K562 (cell line): ENCODE data around the gene MYH11.

Experiments
- CBX5 ChIP-seq: IDR thresholded peaks from 2 replicates; pipeline ENCODE4 v1.6.1; 2014; ENCODE audit warnings: low read depth, borderline replicate concordance
- CTCF ChIP-seq, 3 experiments: IDR thresholded peaks in 2 of 3; conservative IDR thresholded peaks in 1 of 3; 2 replicates each; pipeline ENCODE4 v1.5.1; 2011 to 2012; ENCODE audit warnings: low read length in 3 of 3, mild to moderate bottlenecking in 3 of 3, control low read depth in 2 of 3, improper control_type of control experiment in 1 of 3, inconsistent platforms in 1 of 3, low read depth in 1 of 3, mixed read lengths in 1 of 3, moderate library complexity in 1 of 3; ENCODE audit not compliant: insufficient read depth in 2 of 3
- HMGN3 ChIP-seq: IDR thresholded peaks from 2 replicates; pipeline ENCODE4 v1.6.1; 2011; ENCODE audit warnings: borderline replicate concordance, low read depth, mild to moderate bottlenecking, mixed read lengths, low read length; ENCODE audit not compliant: insufficient read length; ENCODE audit errors: extremely low read depth
- NFIC ChIP-seq: fragments of 450-650 bp; IDR thresholded peaks from 2 replicates; pipeline ENCODE4 v1.6.1; 2017; ENCODE audit warnings: mild to moderate bottlenecking, inconsistent platforms
- POLR2A ChIP-seq: fragments of 450-650 bp; conservative IDR thresholded peaks from 2 replicates; pipeline ENCODE4 v1.6.1; 2016
- STAT5B ChIP-seq: fragments of 250-450 bp; sonication (Bioruptor Pico); IDR thresholded peaks from 2 replicates; pipeline ENCODE4 v1.8.0; 2021; ENCODE audit warnings: mild to moderate bottlenecking, inconsistent platforms
- TAF1 ChIP-seq: IDR thresholded peaks from 2 replicates; pipeline ENCODE4 v1.6.1; 2011; ENCODE audit warnings: mild to moderate bottlenecking, low read length, moderate library complexity; ENCODE audit not compliant: insufficient read depth, control insufficient read depth, severe bottlenecking; ENCODE audit errors: extremely low read depth
- ZNF274 ChIP-seq: IDR thresholded peaks from 2 replicates; pipeline ENCODE4 v1.6.1; 2011; ENCODE audit warnings: low read depth, mild to moderate bottlenecking, low read length, moderate library complexity, borderline replicate concordance

- TF ChIP-seq CBX5 (no peak), CTCF (IDR thresholded peaks at IDR 0.05 in 2 of 3, conservative IDR thresholded peaks at IDR 0.05 in 1 of 3; ENCODE audit: insufficient read depth in 2 of 3, low read depth in 1 of 3, low read length in 3 of 3) (no peak), TAF1 (no peak), ZNF274 (no peak), HMGN3 (no peak), STAT5B (no peak), NFIC (no peak), POLR2A (no peak)
These were observed 1.2 kb downstream of the MYH11 start for GRCh38 chr16:15855704-15856003.
